Measurements from ENCODE around the gene TOMM22.
A peak's percentile ranks its signal among the peaks of the same experiment; 100 is the strongest.

GRCh38 chr22:38697425-38698089 lies 15.8 kb downstream of the TOMM22 start:
- no peak for TF ChIP-seq CTCF (IDR thresholded peaks at IDR 0.05)
- peak in 1 of 2 donors; percentile 11 for TF ChIP-seq POLR2A (IDR thresholded peaks at IDR 0.05)

Data from thyroid gland (tissue), 4 donors.